ENCODE results near the gene CEACAM6.
A peak's percentile ranks its signal among the peaks of the same experiment; 100 is the strongest.

CEACAM6 gene

GRCh38 chr19:41796901-41797300 is 41.6 kb downstream of the CEACAM6 start:
- no peak for DNase-seq (ENCODE audit: low spot score)

GRCh38 chr19:41799444-41800000 is 44.2 kb downstream of the CEACAM6 start:
- DNase-seq (ENCODE audit: low spot score), result peak; percentile 90

GRCh38 chr19:41801031-41801430 is 45.7 kb downstream of the CEACAM6 start:
- no peak for DNase-seq (ENCODE audit: low spot score)

- DNase-seq (ENCODE audit: low spot score), result peak; percentile 67
These were observed 46.5 kb downstream of the CEACAM6 start for GRCh38 chr19:41801792-41802211.

GRCh38 chr19:41802770-41803169 is 47.4 kb downstream of the CEACAM6 start:
- no peak for DNase-seq (ENCODE audit: low spot score)

GRCh38 chr19:41804336-41804735 is 49.0 kb downstream of the CEACAM6 start:
- no peak for DNase-seq (ENCODE audit: low spot score)

GRCh38 chr19:41807176-41807575 is 51.8 kb downstream of the CEACAM6 start:
- DNase-seq (ENCODE audit: low spot score), result no peak

GRCh38 chr19:41808663-41809566 is 53.6 kb downstream of the CEACAM6 start:
- no peak for DNase-seq (ENCODE audit: low spot score)

- no peak for DNase-seq (ENCODE audit: low spot score)
These were observed 55.0 kb downstream of the CEACAM6 start for GRCh38 chr19:41810301-41810700.

GRCh38 chr19:41811036-41811435 is 55.7 kb downstream of the CEACAM6 start:
- DNase-seq (ENCODE audit: low spot score), result no peak

GRCh38 chr19:41811981-41812380 is 56.7 kb downstream of the CEACAM6 start:
- DNase-seq (ENCODE audit: low spot score), result no peak

- DNase-seq (ENCODE audit: low spot score), result no peak
These were observed 58.6 kb downstream of the CEACAM6 start for GRCh38 chr19:41813911-41814310.

- DNase-seq (ENCODE audit: low spot score), result no peak
These were observed 60.0 kb downstream of the CEACAM6 start for GRCh38 chr19:41815301-41815700.

GRCh38 chr19:41816761-41817160 is 61.4 kb downstream of the CEACAM6 start:
- DNase-seq (ENCODE audit: low spot score), result peak; percentile 30

GRCh38 chr19:41821003-41821735 is 65.8 kb downstream of the CEACAM6 start:
- DNase-seq (ENCODE audit: low spot score), result peak; percentile 65

Data from kidney tubule cell (primary cell).